SIG-M5 treated with dmso at 0.1 percent for 504 hours (cell line): ENCODE results near the gene CDH13.

ENCODE experiments used
- DNase-seq: peaks from one replicate; lab custom pipeline; 2025; ENCODE audit not compliant: unreplicated experiment; lab: John Stamatoyannopoulos, UW

Gene CDH13

GRCh38 chr16:83626676-83627075, 999.9 kb downstream of the CDH13 start:
- DNase-seq: no peak

DNA sequence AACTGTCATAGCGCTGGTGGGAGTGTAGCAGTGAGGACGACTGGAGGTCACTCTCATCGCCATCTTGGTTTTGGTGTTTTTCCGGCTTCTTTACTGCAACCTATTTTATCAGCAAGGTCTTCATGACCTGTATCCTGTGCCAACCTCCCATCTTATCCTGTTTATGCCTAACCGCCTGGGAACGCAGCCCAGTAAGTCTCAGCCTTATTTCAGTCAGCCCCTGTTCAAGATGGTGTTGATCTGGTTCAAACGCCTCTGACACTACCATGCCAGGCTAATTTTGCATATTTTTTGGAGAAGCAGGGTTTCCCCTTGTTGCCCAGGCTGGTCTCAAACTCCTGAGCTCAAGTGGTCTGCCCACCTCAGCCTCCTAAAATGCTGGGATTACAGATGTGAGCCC, 1001.2 kb downstream of the CDH13 start:
- no peak for DNase-seq

GRCh38 chr16:83629426-83629825, 1002.7 kb downstream of the CDH13 start:
- no peak for DNase-seq

DNA sequence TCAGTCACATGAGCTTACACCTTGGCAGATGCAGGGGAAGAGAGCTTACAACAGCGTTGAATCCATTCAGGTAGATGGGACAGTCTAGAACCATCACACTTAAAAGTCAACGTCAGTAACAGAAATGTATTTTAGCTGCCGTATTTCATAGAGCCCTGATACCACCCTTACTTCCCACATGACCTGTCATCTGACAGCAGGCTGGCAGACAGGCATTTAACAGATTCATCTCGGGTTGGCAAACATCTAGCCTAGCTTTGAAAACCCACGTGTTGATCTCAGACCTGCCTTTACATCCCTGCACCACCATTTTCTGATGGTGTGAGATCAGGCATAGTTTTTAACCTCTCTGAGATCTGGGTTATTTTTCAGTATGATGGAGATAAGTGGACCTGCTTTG, 1003.1 kb downstream of the CDH13 start:
- DNase-seq: no peak

GRCh38 chr16:83630979-83631378, 1004.2 kb downstream of the CDH13 start:
- no peak for DNase-seq

DNA sequence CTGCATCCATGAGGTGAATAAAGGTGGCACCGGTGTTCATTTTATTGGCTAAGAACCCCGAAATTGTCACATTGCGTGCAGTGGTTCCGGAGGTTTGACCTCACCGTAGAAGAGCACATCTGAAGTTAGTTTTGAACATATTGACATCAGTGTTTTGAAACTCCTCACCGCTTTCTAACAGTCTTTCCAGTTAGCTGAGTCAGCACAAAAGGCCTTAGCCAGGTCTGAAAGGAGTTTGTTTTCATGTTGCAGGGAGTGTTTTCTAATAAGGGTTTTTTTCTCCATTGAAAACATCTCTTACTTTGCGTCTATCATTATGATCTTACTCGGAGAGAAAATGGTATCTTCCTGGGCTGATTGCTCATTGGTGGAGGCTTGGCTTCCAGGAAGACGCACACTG, 1006.5 kb downstream of the CDH13 start:
- no peak for DNase-seq

GRCh38 chr16:83648347-83648746, 1021.6 kb downstream of the CDH13 start:
- DNase-seq: no peak

- no peak for DNase-seq
Observed at GRCh38 chr16:83651871-83652270, 1025.1 kb downstream of the CDH13 start.

DNA sequence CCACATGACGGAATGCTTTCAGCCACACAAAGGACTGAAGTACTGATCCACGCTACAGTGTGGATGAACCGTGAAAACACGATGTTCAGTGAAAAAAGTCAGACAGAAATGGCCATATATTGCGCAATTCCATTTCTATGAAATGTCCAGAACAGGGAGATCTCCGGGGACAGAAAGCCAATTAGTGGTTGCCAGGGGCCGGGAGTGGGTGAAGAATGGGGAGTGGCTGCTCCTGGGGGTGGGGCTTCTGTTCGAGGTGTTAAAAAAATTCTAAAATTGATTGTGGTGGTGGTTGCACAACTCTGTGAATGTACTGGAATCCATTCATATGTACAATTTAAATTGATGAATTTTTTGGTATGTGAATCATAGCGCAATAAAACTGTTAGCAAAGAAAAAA, 1026.2 kb downstream of the CDH13 start:
- DNase-seq: no peak

- DNase-seq: no peak
Observed at GRCh38 chr16:83653785-83654184, 1027.0 kb downstream of the CDH13 start.

- DNase-seq: no peak
Observed at GRCh38 chr16:83660282-83660681, 1033.5 kb downstream of the CDH13 start.

DNA sequence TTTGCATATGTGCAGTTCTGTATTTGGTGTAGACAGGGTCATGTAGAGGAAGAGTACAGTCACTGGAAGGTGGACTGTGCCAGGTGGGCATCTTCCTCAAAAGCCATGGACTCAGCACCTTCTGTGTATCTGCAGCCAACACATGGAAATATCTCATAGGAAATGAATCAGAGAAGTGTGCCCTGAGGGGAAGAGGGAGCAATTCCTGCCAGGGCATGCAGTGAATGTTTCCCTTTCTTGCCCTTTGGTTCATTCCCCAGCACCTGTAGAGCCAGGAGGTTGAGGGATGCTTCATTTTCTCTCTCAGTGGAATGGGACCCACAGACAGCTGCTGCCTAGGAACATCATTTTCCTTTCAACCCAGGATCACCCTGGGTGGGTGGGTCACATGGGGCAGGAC, 1034.9 kb downstream of the CDH13 start:
- DNase-seq: no peak

DNA sequence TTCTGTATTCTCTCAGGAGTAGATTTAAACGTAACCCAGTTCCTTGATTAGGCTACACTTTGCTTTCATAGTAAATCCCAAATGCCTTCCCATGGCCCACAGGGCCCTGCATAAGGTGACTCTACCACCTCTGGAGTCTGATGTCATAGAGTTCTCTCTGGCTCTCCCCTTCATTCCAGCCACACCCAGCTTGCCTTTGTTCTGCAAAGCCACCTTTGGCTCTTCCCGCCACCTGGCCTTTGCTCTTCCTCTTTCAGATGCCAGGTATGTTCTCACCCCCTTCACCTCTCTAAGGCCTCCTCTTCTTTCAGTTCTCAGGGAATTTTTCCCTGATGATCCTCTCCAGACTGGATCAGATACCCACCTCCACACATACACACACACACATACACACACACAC, 1039.7 kb downstream of the CDH13 start:
- DNase-seq: no peak

DNA sequence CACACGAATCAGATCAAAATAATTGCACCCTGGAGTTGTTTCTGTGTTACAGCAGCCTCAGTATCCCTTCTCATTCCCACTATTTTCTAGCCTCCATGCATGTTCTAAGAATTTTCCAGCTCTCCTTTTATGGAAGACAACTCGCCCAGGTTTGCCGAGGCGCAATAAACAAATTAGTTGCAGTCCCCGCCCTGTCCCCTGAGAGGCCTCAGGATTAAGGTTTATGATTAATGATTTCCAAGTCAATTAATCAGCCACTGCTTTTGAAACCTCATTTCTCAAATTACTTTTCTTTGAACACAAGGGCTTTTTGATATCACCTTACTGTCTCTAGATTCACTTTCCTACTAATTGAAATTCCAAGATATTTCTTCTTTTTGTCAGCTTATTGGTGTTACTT, 1042.7 kb downstream of the CDH13 start:
- DNase-seq: no peak

- DNase-seq: no peak
Observed at GRCh38 chr16:83674931-83675535, 1048.3 kb downstream of the CDH13 start.

GRCh38 chr16:83676086-83676485, 1049.3 kb downstream of the CDH13 start:
- no peak for DNase-seq

DNA sequence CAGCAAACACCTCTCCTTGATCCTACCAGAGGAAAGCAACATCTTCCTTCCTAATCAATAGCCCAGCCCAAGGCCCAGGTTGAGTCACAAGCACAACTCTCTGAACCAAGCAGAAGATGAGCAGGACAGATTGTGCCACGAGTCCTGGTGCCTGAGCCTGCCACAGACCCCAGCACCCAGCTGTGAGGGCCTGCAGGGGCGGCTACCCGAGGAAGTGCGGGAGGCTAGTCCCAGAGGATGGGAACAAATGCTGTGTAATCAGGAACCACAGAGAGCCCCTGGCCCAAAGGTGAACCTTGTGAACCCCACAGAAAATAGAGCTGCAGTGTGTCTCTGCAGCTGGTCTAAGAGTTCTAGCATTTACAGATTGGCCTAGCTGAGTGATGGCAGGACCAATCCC, 1054.2 kb downstream of the CDH13 start:
- DNase-seq: no peak

DNA sequence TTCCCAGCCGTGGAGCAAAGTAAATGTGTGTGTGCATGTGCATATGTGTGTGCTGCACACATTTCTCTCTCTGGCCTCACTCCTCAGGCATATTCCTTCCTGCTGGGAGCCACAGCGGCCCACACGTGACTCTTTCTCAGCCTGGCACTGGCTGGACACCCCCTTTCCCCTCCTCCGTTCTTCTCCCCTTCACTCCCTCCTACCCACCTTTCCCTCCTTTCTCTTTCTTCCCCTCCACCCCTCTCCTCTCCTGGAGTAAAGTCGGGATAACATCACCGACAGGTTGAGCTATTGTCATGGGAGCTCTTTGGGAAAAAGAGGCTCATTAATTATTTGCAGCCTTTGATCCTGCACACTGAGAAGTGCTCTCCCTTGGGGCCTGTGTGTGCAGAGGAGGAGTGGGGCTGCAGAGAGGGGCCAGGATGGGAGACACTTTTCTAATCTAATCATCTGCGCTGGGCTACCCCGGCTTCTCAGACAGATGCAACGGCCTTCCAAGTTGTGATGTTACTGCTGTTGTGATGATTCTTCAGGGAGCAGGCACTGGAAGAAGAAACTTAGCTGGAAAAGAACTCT, 1054.7 kb downstream of the CDH13 start:
- DNase-seq: no peak

DNA sequence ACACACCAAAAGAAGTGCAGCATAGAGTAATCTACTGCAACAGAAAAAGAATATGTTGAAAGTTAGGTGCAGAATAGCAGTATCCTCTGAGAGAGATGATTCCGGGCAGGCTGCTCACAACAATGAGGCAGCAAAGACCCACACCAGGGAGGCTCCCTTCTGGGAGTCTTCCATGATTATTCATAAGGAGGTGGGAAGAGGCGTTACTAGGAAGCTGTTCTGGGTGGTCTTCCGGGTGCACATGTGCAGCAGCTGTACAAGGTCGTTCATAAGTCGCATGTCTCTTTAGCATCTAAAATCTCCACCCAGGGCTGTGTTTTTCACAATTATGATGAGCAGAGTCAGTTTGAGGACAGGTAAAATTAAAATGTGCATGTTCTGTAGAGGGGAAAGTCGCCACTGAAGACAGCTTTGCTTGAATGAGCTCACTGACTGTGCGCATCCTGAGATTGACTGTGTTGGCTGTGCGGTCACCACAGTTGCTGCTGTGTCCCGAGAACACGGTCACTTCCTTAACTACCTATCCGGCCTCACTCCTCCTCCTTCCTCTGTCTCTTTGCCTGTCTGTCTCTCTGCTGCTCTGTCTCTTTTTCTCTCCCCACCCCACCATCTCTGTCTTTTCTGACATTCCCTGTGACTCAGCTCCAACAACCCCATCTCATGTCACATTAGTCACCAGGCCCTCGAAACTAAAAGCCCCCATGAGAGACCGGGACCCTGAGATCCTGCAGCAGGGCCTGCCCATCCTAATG, 1055.5 kb downstream of the CDH13 start:
- DNase-seq: no peak

DNA sequence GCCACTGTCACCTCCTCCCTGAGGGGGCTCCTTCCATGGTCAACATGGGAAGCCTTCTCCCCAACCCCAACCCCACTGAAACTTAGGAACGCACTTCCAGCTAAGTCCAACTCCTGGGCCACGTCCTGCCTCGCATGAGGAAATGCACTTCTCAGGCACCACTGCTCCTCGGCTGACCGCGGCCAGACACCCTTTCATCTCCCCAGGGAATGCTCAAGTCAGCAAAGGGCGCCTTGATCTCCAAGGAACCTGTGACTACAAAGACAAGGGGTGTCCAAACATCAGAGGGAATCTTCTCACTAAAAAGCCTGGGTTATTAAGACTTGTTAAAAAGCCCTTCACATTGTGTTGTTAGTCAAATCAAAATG, 1056.1 kb downstream of the CDH13 start:
- DNase-seq: no peak

GRCh38 chr16:83685615-83686165, 1058.9 kb downstream of the CDH13 start:
- no peak for DNase-seq

DNA sequence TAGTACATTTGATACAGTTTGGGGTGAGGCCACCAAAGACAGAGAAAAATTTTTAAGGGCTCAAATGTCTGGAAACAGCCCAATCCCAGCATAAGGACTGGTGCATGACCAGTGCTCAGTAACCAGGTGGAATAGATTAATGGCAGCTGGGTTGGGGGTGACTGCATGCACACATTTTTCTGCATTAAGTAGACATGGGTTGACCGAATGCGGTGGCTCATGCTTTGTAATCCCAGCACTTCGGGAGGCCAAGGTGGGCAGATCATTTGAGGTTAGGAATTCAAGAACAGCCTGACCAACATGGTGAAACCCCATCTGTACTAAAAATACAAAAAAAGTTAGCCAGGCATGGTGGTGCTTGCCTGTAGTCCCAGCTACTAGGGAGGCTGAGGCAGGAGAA, 1060.0 kb downstream of the CDH13 start:
- no peak for DNase-seq
